Thyroid gland (tissue), 4 donors: Measurements from ENCODE around the gene SMCO3. TPM values are rescaled to one million over a fixed set of nuclear protein-coding genes. Genes with fewer than 3 reads are reported as not detected.

Experiments used
- DNase-seq, 2 donors: peaks; one replicate each; pipeline ENCODE4 v3.0.0-alpha.2; 2019
- H3K27ac ChIP-seq, 3 donors: fragments of 200-600 bp; sonication (generic); 1 replicate in 2 of 3; 2 replicates in 1 of 3; pipeline ENCODE4 v1.5.1; 2016 to 2019; ENCODE audit warnings: mild to moderate bottlenecking in 1 of 3, moderate library complexity in 1 of 3
- H3K27me3 ChIP-seq: fragments of 200-600 bp; sonication (generic); one replicate; pipeline ENCODE4 v1.5.1; 2019
- H3K36me3 ChIP-seq, 2 donors: fragments of 200-600 bp; sonication (generic); one replicate each; pipeline ENCODE4 v1.5.1; 2016 to 2019
- H3K4me1 ChIP-seq, 2 donors: fragments of 200-600 bp; sonication (generic); one replicate each; pipeline ENCODE4 v1.5.1; 2017 to 2019
- H3K4me3 ChIP-seq, 3 donors: fragments of 200-600 bp; sonication (generic); replicated peaks in 1 of 3; 1 replicate in 2 of 3; 2 replicates in 1 of 3; pipeline ENCODE4 v1.5.1; 2016; ENCODE audit warnings: mild to moderate bottlenecking in 1 of 3
- H3K9me3 ChIP-seq: fragments of 200-600 bp; sonication (generic); one replicate; pipeline ENCODE4 v1.5.1; 2017
- POLR2A ChIP-seq, 2 donors: fragments of 450-650 bp; IDR thresholded peaks; one replicate each; pipeline ENCODE4 v1.6.1; 2017; ENCODE audit warnings: antibody characterized with exemption in 2 of 2, mild to moderate bottlenecking in 2 of 2, moderate library complexity in 1 of 2
- WGBS, 2 donors: methylation state at CpG; one replicate each; pipeline ENCODE4 v1.1.5; 2017; 5-methylcytosine and 5-hydroxymethylcytosine counted together
- intact Hi-C: fragments of 100-400 bp; cut with DNase I; formaldehyde crosslinking; loops from one replicate; pipeline ENCODE4 v1.15.1; 2023
- total RNA-seq, 4 donors: library from RNA; depleted of rRNA; stranded (reverse); fragments of >200 nt; gene quantifications; one replicate each; pipeline ENCODE4 v1.2.3, GENCODE V29; 2016
- TF ChIP-seq, protein P1 (sequence below), 6 experiments: fragments of 200-600 bp in 3 of 6; fragments of 450-650 bp in 3 of 6; sonication (generic) in 3 of 6; IDR thresholded peaks; one replicate each; pipeline ENCODE4 v1.5.1; 2016 to 2019; ENCODE audit warnings: antibody characterized with exemption in 6 of 6, mild to moderate bottlenecking in 2 of 6, inconsistent platforms in 1 of 6, moderate library complexity in 1 of 6

Gene SMCO3
- total RNA-seq, 4 donors from 2014 or later, result 0.83 to 1.3 (median 0.89) TPM; not detected in 1

DNA sequence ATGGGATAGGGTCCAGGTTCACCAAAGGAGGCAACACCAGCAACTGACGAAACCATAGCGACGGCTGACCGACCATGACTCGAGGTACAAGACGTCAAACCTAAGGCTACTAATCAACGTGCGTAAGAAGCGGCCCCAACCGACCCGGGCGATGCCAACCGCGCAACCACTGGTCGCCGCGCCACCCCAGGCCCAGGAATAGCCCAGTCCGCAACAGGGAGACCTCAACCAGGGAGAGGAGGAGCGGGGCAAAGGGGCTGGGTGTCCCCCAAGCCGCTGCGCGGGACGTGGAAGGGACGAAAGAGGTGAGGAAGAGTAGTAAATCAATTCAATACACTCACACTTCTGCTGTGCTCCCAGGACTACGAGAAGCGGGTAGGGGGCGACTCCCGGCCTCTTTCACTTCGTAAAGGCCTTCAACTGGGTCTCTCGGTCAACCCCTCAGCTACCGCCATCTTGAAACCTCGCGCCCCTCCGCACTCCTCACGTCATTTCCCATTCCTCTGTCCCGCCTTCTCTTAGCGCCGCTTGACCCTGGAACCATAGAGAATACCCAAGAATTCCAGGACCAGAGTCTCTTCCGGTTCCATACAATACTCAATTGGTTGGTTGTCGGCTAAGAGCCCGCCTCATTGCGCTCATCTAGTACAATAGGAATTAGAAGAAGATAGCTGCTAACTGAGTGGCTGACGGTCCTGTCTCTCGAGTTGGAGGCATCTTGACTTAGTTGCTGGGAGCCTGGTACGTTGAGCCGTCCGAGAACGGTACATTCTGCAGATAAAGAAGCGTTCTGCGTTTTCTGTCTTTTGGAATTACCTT lies 10.8 kb downstream of the SMCO3 start, which contains the start of the genes C12orf60 and WBP11:
Gene C12orf60 (plus strand): TSS at position 660 of the 819 bp plus-strand sequence. CDS start 19,266 bp downstream, outside the sequence.
Gene WBP11 (minus strand): TSS at position 468 of the 819 bp plus-strand sequence. CDS start 2,095 bp downstream, outside the sequence.
- WGBS, 2 donors, result 1% methylated on average over 47 to 49 of the region's 50 CpGs
- Histone ChIP-seq H3K4me3 (peak within 1 kb of the TSS; percentile 96 to 98 (median 97)), H3K27me3 (no peaks in the 10 kb centered on the region), H3K9me3 (no peaks in the 10 kb centered on the region), H3K27ac (peak within 1 kb of the TSS; percentile 79 to 91 (median 88)), H3K36me3 (peaks cover 6 to 12% of the 10 kb centered on the region in 2 donors), H3K4me1 (peaks cover 7 to 17% of the 10 kb centered on the region in 2 donors)
- TF ChIP-seq, protein P1, sequence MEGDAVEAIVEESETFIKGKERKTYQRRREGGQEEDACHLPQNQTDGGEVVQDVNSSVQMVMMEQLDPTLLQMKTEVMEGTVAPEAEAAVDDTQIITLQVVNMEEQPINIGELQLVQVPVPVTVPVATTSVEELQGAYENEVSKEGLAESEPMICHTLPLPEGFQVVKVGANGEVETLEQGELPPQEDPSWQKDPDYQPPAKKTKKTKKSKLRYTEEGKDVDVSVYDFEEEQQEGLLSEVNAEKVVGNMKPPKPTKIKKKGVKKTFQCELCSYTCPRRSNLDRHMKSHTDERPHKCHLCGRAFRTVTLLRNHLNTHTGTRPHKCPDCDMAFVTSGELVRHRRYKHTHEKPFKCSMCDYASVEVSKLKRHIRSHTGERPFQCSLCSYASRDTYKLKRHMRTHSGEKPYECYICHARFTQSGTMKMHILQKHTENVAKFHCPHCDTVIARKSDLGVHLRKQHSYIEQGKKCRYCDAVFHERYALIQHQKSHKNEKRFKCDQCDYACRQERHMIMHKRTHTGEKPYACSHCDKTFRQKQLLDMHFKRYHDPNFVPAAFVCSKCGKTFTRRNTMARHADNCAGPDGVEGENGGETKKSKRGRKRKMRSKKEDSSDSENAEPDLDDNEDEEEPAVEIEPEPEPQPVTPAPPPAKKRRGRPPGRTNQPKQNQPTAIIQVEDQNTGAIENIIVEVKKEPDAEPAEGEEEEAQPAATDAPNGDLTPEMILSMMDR (IDR thresholded peaks at IDR 0.05), result no peak
- peak in 1 of 2 donors; percentile 90 for TF ChIP-seq POLR2A (IDR thresholded peaks at IDR 0.05)
- DNase-seq, result peak; percentile 97
- intact Hi-C loops, result no loop called here

DNA sequence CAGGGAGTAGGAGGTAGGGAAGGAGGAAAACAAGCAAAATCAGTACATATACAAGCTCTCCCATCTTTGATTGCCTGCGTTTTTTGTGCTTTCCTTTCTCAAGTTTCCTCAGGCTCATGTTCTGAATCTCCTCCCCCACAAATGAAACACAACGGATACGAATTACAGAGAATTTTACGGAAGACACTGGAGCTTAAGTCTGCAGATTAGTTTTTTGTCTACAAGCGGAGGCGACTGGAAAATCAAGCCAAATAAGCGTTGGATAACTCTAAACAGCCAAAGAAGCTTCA lies 11.3 kb downstream of the SMCO3 start:
- WGBS, 2 donors, result 1 to 2% methylated on average over 7 of the region's 7 CpGs
- intact Hi-C loops, result no loop called here
- Histone ChIP-seq H3K9me3 (no peaks in the 10 kb centered on the region), H3K27me3 (no peaks in the 10 kb centered on the region), H3K27ac (peak overlapping the region; percentile 79 to 91 (median 85)), H3K36me3 (peaks cover 12 to 17% of the 10 kb centered on the region in 2 donors), H3K4me3 (peak overlapping the region; percentile 96 to 98 (median 97)), H3K4me1 (peaks cover 7 to 17% of the 10 kb centered on the region in 2 donors)
- TF ChIP-seq, protein P1 (IDR thresholded peaks at IDR 0.05), result no peak
- no peak for TF ChIP-seq POLR2A (IDR thresholded peaks at IDR 0.05)
- DNase-seq, result no peak

DNA sequence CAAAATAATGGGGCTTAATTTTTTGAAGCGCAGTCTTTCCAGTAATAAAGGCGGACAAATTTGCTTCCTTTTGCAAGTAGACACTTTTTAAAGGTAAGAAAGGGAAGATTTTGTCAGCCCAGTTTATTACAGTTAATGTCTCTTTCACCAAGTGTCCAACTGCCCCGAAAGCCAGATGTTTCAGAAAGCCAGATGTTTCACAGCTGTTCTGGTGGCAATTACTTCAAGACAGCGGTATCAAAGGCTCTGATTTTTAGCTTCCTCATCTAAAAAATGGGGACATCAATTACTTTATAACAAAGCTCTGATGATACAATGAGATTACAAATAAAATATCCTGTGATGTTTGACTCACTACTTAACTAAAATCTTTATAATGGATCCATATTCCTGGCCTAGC lies 11.7 kb downstream of the SMCO3 start:
- WGBS, 2 donors, result 72 to 80% methylated on average over 4 of the region's 4 CpGs
- Histone ChIP-seq H3K27ac (peak overlapping the region in 1 of 3 donors; percentile 85), H3K9me3 (no peaks in the 10 kb centered on the region), H3K36me3 (peaks cover 16 to 21% of the 10 kb centered on the region in 2 donors), H3K4me1 (peaks cover 7 to 17% of the 10 kb centered on the region in 2 donors), H3K27me3 (no peaks in the 10 kb centered on the region), H3K4me3 (peak overlapping the region in 2 of 3 donors; percentile 97 to 98)
- TF ChIP-seq, protein P1 (IDR thresholded peaks at IDR 0.05), result no peak
- TF ChIP-seq POLR2A (IDR thresholded peaks at IDR 0.05), result no peak
- no peak for DNase-seq
- intact Hi-C loops, result no loop called here

DNA sequence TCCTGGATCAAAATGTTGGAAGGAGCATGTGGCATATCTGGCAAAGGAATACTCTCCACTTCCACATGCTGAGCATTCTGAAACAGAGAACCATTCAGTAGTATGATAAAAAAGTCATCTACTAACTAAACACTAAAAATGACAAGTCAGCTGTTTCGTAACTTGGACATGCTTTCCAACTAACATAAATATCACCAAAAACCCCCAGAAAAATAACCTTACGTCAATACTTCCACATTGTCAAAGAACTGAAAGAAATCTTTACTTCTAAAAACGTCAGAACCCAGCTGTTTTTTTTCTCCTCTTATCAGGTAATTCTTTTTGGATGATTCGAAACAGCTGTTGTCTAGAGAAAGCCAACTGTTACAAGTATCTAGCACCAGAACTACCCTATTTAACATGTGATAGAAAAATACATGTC lies 18.9 kb downstream of the SMCO3 start:
- Histone ChIP-seq H3K4me3 (no peak overlapping the region), H3K36me3 (peaks cover 44 to 77% of the 10 kb centered on the region in 2 donors), H3K27me3 (no peaks in the 10 kb centered on the region), H3K27ac (no peak overlapping the region), H3K4me1 (no peaks in the 10 kb centered on the region), H3K9me3 (no peaks in the 10 kb centered on the region)
- 84 to 86% methylated on average over 4 of the region's 4 CpGs for WGBS, 2 donors
- intact Hi-C loops, result no loop called here
- DNase-seq, result no peak
- no peak for TF ChIP-seq POLR2A (IDR thresholded peaks at IDR 0.05)
- TF ChIP-seq, protein P1 (IDR thresholded peaks at IDR 0.05), result no peak

DNA sequence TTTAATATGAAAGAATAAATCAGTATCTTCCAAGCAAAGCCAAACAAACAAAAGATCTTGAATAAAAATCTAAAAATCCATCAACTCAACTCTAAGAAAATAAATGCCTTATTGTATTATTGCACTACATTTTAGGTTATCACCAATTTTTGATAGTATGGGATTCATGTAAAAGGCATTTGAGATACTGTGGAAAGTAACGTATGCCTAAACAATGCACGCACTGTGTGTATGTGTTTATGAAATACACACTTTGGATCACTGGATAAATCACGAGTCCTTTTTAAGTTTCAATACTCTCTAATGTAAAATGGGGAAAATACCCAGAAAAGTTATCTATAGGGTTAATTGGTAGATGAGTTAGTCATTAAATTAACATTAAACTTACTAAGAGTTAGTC lies 28.4 kb downstream of the SMCO3 start:
- 95 to 97% methylated on average over 3 of the region's 3 CpGs for WGBS, 2 donors
- no peak for DNase-seq
- H3K36me3 ChIP-seq, result peaks cover 50% of the 10 kb centered on the region in 2 donors

More for the DNA sequence above, 28.4 kb downstream of the SMCO3 start:
- Histone ChIP-seq H3K4me3 (no peak overlapping the region), H3K27me3 (no peaks in the 10 kb centered on the region), H3K27ac (no peak overlapping the region), H3K4me1 (no peaks in the 10 kb centered on the region), H3K9me3 (no peaks in the 10 kb centered on the region)
- TF ChIP-seq, protein P1 (IDR thresholded peaks at IDR 0.05), result no peak
- TF ChIP-seq POLR2A (IDR thresholded peaks at IDR 0.05), result no peak
- intact Hi-C loops, result no loop called here
